ENCODE results near the gene IFITM2.
"Not testable (repeated sequence)": the region's sequence is repeated elsewhere in the genome, so short reads cannot be mapped to it uniquely, and the experiment has no call there.

The IFITM2 gene

GRCh38 chr11:327581-327923 lies 19.9 kb downstream of the IFITM2 start:
- DNase-seq: no peak

- DNase-seq: no peak
These were observed 20.4 kb downstream of the IFITM2 start for GRCh38 chr11:328012-328411.

GRCh38 chr11:328516-329100 lies 21.0 kb downstream of the IFITM2 start:
- not testable (repeated sequence) for DNase-seq

- DNase-seq: no peak
These were observed 22.3 kb downstream of the IFITM2 start for GRCh38 chr11:329886-330253.

GRCh38 chr11:330307-330693 lies 22.7 kb downstream of the IFITM2 start:
- no peak for DNase-seq

GRCh38 chr11:330694-331357 lies 23.2 kb downstream of the IFITM2 start:
- no peak for DNase-seq

GRCh38 chr11:331358-332060 lies 23.9 kb downstream of the IFITM2 start:
- no peak for DNase-seq

GRCh38 chr11:332651-333480 lies 25.2 kb downstream of the IFITM2 start:
- DNase-seq: no peak

GRCh38 chr11:333616-334263 lies 26.1 kb downstream of the IFITM2 start:
- DNase-seq: not testable (repeated sequence)

- no peak for DNase-seq
These were observed 26.8 kb downstream of the IFITM2 start for GRCh38 chr11:334264-334994.

- DNase-seq: no peak
These were observed 28.4 kb downstream of the IFITM2 start for GRCh38 chr11:335779-336658.

GRCh38 chr11:336659-337198 lies 29.1 kb downstream of the IFITM2 start:
- no peak for DNase-seq

GRCh38 chr11:337711-338110 lies 30.1 kb downstream of the IFITM2 start:
- DNase-seq: no peak

GRCh38 chr11:339963-340362 lies 32.3 kb downstream of the IFITM2 start:
- no peak for DNase-seq

- no peak for DNase-seq
These were observed 33.2 kb downstream of the IFITM2 start for GRCh38 chr11:340539-341512.

- no peak for DNase-seq
These were observed 34.7 kb downstream of the IFITM2 start for GRCh38 chr11:342328-342727.

GRCh38 chr11:344836-345578 lies 37.4 kb downstream of the IFITM2 start:
- no peak for DNase-seq

- no peak for DNase-seq
These were observed 38.9 kb downstream of the IFITM2 start for GRCh38 chr11:346529-346928.

Data from kidney glomerular epithelial cell (primary cell).